Measurements from ENCODE around the gene FAM163B. TPM values are rescaled to one million over a fixed set of nuclear protein-coding genes. Genes with fewer than 3 reads are reported as not detected.
A peak's percentile ranks its signal among the peaks of the same experiment; 100 is the strongest.

FAM163B gene
- total RNA-seq, 1 donor: not detected

DNA sequence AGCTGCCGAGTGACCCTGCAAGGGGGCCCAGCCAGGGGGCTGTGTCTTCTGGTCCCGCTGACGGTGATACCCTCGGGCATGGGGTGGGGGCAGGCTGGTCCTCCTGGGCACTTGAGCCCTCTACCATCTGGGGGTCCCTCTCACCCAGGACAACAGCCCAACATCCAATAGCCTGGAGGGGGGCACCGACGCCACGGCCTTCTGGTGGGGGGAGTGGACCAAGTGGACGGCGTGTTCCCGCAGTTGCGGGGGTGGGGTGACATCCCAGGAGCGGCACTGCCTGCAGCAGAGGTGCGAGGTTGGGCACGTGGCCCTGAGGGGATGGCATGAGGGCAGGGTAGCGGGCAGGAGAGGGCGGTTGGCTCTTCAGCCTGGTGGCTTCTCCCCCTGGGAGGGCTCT, 71.9 kb downstream of the FAM163B start:
- H3K4me3 ChIP-seq (ENCODE audit: low read depth, low read length): no peak overlapping the region
- TF ChIP-seq, protein P1, sequence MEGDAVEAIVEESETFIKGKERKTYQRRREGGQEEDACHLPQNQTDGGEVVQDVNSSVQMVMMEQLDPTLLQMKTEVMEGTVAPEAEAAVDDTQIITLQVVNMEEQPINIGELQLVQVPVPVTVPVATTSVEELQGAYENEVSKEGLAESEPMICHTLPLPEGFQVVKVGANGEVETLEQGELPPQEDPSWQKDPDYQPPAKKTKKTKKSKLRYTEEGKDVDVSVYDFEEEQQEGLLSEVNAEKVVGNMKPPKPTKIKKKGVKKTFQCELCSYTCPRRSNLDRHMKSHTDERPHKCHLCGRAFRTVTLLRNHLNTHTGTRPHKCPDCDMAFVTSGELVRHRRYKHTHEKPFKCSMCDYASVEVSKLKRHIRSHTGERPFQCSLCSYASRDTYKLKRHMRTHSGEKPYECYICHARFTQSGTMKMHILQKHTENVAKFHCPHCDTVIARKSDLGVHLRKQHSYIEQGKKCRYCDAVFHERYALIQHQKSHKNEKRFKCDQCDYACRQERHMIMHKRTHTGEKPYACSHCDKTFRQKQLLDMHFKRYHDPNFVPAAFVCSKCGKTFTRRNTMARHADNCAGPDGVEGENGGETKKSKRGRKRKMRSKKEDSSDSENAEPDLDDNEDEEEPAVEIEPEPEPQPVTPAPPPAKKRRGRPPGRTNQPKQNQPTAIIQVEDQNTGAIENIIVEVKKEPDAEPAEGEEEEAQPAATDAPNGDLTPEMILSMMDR (IDR thresholded peaks at IDR 0.05; ENCODE audit: insufficient read depth, low read length): no peak
- DNase-seq (ENCODE audit: low read depth): no peak

DNA sequence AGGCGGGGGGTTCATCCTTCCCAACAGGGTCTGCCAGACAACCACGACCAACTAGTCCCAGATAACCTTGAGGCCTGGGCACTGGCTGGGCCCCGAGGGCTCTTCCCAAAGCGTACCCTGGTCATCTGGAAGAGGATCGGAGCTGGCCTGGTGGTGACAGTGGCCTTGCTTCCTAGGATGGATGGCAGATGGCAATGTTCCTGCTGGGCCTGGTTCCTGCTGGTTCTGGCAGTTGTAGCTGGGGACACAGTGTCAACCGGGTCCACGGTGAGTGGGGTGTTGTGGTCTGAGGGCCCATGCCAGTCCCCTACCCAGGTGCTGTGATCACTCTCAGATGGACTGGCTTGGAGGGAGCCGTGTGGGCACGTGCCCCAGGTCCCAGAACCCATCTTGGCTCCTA, 72.7 kb downstream of the FAM163B start:
- TF ChIP-seq, protein P1 (IDR thresholded peaks at IDR 0.05; ENCODE audit: insufficient read depth, low read length): no peak
- no peak for DNase-seq (ENCODE audit: low read depth)
- H3K4me3 ChIP-seq (ENCODE audit: low read depth, low read length): no peak overlapping the region

DNA sequence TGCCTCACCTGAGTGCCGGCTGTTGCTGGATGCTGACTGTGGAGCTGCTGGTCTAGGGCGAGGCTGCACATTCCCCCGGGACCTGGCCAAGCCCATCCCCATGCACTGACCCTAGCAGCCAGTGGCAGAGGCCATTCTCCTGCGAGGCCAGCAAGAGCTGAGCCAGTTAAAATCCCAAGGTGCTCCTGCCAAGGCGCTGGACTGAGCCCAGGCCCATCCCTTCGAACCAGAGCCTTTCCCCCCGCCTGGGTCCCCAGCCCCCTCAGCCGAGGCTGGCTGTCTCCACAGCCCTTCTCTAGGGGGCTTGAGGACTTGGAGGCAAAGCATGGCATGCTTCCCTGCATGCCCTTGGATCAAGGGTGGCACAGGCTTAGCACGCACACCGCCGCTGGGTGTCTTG, 73.1 kb downstream of the FAM163B start:
- no peak for DNase-seq (ENCODE audit: low read depth)
- H3K4me3 ChIP-seq (ENCODE audit: low read depth, low read length): no peak overlapping the region
- TF ChIP-seq, protein P1 (IDR thresholded peaks at IDR 0.05; ENCODE audit: insufficient read depth, low read length): no peak

DNA sequence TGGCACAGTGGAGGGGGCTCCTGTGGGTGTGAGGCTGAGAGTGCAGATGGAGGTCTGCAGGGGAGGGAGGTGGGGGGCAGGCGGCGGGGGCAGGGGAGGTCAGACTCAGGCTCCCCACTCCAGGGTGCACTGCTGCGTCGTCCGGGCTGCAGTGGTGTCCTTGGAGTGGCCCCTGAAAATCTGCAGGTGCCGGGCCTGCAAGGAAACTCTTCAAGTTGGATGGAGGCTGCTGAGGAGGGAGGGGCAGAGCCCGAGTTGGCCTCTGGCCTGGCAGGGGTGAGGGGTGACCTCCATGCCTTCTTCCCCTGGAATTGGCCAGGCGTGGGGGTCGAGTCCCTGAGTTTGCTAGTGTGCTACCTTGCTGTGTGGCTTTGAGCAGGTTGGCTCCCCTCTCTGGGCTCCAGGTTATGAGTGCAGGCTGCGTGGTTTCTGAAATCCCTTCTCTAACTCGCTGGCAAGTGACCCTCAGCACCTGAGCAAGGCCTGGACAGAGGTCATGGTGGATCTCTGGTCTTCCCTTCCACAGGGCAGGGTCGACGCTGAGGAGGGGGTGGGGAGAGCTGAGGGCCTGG, 73.8 kb downstream of the FAM163B start:
- no peak overlapping the region for H3K4me3 ChIP-seq (ENCODE audit: low read depth, low read length)
- no peak for DNase-seq (ENCODE audit: low read depth)
- TF ChIP-seq, protein P1 (IDR thresholded peaks at IDR 0.05; ENCODE audit: insufficient read depth, low read length): no peak

DNA sequence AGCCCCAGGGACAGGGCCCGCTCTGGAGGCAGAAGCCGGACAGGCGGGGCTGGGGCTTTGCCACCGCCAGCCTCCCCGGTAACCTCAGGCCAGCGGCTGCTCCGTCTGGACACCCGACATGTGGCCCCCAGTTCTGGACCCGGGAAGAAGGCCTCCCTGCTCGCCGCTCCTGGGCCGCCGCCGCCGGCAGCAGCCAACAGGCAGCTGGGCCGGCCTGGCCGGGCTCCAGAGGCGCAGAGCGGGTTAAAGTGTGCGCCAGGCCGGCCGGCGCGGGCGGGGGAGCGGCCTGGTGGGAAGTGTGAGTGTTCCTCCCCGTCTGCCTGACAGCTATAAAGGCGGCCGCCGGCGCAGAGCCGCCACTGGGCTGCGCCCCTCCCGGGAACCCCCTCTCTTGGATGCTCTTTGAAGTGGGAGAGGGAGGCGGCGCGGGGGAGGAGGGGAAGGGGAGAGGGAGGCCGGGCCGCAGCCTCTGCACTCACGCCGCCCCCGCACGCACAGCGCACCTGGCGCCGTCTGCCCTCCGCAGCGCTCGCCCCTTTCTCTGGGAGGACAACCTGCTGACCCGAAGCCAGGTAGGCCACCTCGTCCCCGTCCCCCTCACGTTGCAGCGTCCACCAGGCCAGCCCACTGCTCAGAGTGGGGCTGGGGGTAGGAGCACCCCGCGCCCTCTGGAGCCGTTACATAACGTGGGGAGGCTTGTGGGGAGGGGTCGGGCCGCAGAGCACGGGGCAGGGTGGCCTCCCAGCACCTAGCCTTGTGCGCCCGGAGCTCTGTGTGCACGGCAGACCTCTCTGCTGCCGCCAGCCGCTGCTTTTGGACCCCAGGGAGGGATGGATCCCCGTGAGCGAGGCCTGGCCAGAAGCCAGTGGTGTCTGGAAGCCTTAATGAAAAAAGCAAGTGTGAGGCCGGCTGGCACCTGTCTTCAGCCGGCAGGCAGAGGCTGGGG, 74.6 kb downstream of the FAM163B start, which contains the start of gene ADAMTSL2:
ADAMTSL2 (plus strand) TSS at position 359 of the 946 bp plus-strand sequence. CDS start 2,009 bp downstream, outside the sequence.
- TF ChIP-seq, protein P1 (IDR thresholded peaks at IDR 0.05; ENCODE audit: insufficient read depth, low read length): no peak
- no peak within 1 kb of the TSS for H3K4me3 ChIP-seq (ENCODE audit: low read depth, low read length)
- peak; percentile 45 for DNase-seq (ENCODE audit: low read depth)

DNA sequence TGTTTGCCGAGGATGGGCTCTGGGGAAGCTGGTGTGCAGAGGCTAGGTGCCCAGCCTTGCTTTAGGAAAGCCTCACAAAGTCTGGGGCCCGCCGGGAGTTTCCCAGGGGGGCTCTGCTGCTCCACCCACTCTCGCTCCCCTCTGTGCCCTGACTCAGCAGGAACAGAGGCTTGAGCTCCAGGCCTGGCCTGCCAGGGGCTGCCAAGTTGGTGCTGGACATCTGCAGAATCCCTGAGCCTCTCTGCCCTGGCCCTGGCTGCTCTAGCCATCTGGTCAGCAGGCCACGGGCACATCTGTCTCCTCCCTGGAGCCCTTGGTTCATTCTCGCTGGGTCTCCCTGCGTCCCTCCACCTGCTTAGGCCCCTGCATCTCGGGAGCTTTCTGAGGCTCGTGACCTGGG, 75.3 kb downstream of the FAM163B start:
- TF ChIP-seq, protein P1 (IDR thresholded peaks at IDR 0.05; ENCODE audit: insufficient read depth, low read length): no peak
- no peak overlapping the region for H3K4me3 ChIP-seq (ENCODE audit: low read depth, low read length)
- peak; percentile 22 for DNase-seq (ENCODE audit: low read depth)

Data from fibroblast of the aortic adventitia (primary cell).